CD4-positive, alpha-beta T cell treated with Interleukin-21 for 1 hour (primary cell): ENCODE measurements around the gene TSPAN10.
A peak's percentile ranks its signal among the peaks of the same experiment; 100 is the strongest.
"Not testable (repeated sequence)": the region's sequence is repeated elsewhere in the genome, so short reads cannot be mapped to it uniquely, and the experiment has no call there.

Experiments
- DNase-seq: peaks from one replicate; pipeline ENCODE4 v3.0.0-alpha.2; 2020

The TSPAN10 gene

GRCh38 chr17:81636505-81637288, at the start of gene TSPAN10, which contains the start of gene NPLOC4:
TSPAN10 (plus strand) TSS chr17:81637196; CDS start chr17:81642413, 5,217 bp downstream.
NPLOC4 (minus strand) TSS chr17:81637112; CDS start chr17:81636930, 182 bp downstream.
- DNase-seq = peak; percentile 86

DNA sequence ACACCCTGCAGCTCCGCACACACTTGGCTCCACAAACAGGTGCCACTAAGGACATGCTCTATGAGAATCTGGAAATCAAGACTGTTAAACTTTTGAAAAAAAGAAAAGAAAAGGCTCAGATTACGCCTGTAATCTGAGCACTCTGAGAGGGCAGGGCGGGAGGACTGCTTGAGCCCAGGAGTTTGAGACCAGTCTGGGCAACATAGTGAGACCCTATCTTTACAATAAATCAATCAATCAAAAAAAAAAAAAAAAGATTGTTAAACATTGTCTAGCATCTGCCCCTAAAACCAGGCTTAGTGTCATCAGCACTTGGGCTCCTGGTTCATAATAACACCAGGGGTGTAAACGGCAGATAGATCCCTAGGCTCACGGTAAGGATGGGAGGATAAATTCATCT, 47.4 kb upstream of the TSPAN10 start:
- no peak for DNase-seq

DNA sequence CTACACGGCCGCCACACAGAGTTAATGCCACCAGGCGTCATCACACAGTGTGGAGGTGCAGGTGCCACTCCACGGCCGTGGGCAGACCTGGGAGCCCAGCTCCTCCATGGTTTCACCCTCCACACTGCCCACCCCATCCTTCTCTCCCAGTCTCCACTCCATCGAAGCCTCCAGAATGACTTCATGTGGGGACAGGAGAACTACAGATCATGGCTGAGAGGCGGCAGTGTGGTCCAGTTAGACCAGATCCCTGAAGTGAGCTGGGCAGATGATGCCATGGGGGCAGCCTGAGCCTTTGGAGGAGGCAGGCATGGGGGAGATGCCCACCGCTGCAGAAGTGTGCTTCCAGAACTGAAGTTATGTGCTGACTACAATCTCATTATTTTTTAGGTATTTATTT, 46.9 kb upstream of the TSPAN10 start:
- no peak for DNase-seq

DNA sequence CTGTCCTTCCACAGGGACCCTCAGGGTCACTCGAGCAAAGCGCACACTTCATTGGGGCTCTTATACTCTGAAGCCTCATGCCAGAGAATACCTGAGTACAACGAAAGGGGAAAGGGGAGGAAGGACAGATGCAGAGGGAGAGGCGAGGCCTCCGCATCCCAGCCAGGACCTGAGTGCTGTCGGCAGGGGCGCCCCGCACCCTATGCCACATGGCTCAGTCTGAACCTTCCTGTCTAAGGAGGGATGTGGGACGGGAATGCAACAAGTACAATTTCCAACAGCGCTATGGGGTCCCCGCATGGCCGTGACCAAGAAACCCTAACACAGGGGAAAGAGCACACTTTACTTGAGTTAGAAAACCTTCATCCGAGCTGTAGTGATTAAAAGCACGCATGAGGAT, 45.0 kb upstream of the TSPAN10 start:
- no peak for DNase-seq

GRCh38 chr17:81593105-81593871, 43.7 kb upstream of the TSPAN10 start:
- no peak for DNase-seq

DNA sequence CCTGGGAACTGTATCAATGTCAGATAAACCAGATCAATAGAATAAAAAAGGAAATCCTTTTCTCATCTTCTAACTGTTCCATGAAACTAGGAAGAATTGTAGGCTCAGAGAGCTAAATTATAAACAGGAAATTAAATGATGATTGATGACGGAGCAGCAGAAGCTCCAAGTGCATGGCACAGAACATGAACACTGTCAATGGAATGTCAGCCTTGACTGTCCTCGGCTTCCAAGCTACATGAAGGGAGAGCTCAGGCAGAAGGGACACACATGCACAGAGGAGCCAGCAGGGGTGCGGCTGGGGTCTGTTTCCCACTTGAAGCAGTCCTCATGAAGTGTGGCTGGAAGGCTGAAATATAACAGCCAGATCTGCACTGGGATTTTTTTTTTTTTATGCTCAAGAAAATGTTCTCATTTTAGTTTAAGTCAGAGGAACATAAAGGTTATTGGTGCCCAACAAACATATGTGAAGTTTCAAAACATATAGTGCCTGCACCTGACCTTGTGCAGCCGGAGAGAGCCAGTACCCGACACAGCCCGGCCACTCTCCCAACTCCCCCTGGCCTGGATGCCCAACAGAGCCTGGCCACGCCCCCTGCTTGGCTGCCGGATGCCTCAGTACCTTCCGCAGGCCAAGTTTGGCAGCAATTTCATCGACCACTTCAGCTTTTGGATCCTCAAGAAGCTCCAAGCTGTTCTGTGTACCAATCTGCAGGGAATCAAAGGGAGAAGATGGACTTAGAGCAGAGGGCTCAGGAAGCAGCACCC, 37.1 kb upstream of the TSPAN10 start:
- no peak for DNase-seq

GRCh38 chr17:81601525-81602120, 35.4 kb upstream of the TSPAN10 start:
- DNase-seq = peak; percentile 77

DNA sequence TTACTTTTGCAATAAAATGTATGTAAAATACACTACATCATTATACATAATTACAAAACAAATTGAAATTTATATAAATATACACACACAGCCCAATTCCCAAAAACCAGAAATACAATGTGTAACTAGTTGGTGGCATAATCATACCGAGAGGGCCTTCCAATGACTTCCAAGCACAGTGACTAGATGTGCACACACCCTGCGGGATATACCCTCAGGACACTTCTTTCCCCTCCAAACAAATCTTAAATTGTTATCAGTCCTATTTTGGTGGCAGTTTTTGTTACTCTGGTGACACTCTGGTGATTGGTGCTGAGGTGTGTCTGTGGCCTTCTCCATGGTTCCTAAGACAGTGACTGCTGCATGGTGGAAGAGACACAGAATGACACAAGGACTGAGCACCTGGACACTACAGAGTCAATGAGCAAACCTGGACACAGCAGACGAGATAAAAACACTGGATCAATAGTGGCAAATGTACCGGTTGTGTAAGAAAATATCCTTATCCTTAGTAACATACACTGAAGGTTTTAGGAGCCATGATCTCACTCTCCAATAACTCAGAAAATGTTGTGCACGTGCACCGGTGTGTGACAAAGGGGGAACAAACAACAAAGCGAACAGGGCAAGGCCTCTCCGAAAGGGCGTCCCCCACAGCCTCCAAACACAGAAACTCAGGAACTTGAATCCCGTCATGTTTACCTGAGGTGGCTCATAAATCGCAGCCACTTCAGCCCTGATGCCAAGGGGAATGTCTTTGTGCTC, 33.0 kb upstream of the TSPAN10 start:
- DNase-seq = no peak

DNA sequence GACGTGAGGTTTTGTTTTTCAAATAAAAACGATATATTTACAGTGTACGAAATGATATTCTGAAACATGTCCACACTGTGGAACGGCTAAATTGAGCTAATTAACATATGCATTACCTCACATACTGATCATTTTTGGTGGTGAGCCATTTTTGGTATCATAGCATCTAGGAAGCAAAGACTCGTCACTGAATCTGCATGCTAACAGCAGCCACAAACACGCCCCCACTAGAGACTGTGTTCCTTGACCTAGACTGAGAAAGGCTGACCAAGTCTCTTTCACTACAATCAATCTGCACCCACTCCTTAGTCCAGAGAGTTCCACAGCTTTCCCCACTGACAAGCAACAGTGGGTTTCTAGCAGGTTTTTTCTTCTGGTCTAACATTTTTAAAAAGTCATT, 29.6 kb upstream of the TSPAN10 start:
- no peak for DNase-seq

GRCh38 chr17:81608082-81608481, 28.9 kb upstream of the TSPAN10 start:
- no peak for DNase-seq

DNA sequence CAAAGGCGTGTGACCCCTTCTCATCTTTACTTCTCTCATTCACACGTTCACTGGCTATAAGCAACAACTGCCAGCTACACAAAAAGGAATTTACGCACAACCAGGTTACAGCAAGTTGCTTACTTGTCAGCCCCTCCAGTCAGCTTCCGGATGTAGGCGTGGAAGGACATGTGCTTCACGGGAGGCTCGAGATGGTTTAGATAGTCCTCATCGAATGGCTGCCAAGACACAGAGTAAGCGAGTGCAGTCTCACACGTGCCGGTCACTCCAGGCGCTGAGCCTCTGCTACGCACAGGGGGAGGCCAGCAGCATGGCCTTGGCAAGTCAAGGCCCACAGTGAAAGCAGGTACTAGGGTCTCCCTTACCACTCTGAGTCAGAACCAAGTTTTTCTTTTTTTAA, 28.4 kb upstream of the TSPAN10 start:
- DNase-seq = no peak

- no peak for DNase-seq
Measured at GRCh38 chr17:81609541-81610311, 27.3 kb upstream of the TSPAN10 start.

DNA sequence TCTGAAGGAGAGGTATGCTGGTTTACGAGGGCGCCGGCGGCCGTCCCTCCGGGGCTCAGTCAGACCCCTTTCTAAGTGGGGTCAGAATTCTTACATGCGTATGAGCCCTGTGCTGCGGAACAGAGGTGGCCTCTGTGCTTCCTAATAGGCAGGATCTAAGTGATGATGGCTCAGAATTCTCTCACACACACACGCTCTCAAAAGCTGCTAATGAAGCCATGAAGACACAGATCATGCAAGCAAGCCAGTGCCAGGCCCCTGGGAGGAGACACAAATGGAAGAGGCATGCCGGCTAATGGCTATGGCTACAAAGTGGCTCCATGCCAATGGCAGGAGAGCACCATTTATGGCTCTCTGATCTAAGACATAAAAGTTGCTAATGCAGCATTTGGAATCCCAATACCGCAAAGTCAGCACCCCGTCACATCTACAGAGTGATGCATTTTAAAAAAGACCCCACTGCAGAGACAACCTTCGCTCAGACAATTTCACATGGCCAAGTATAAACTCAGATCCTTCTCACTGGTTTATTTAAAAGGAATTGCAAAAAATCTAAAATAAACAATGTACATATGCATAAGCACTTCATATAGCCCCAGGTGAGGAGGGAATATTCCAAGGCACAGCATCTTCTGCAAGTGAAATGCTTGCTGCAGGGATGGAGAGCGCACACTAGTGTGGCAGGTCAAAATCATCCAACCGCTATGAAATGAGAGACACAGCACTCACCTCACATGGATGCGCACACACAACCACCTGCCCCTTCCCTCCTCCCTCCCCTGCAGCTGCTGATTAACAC, 24.6 kb upstream of the TSPAN10 start:
- DNase-seq = no peak

DNA sequence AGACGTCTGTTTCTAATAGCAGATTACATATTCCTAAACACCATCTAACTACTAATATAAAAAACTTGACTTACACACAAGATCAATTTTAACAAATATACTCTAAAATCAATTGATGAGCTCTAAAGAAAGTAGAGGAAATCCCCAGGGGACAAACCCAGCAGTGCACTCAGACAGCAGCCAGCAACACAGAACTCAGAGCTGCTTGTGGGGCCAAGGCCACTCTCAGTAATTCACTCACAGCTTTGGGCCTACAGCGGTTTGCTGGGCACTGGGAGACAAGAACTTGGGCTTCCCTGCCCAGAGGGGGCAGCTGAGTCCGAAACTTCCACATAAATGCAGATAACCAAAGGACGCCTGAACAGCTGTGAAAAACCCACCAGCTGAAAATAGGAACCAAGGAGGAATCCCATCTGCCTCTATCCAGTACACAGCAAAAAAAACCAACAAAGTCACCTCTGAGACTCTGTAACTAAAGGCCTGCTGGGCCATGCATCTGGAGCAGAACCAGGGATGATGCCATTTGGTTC, 21.5 kb upstream of the TSPAN10 start:
- no peak for DNase-seq

DNA sequence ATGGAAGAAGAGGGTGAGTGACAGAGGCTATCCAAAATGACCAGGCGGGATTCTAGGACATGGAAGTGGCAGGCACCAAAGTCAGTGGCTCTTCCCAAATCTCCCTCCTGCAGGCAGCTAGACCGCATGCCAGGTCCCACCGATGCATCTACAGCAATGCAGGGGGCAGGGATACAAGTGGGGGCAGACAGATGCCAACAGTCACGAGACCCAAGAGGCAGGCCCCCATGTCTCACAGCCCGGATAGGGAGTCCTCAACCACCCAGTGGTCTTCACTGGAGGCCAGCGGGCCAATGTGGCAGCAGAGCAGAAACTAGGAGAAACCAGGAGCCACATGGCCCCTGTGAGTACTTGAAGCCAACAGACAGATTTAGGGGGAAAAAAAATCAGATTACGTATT, 20.1 kb upstream of the TSPAN10 start:
- DNase-seq = no peak

DNA sequence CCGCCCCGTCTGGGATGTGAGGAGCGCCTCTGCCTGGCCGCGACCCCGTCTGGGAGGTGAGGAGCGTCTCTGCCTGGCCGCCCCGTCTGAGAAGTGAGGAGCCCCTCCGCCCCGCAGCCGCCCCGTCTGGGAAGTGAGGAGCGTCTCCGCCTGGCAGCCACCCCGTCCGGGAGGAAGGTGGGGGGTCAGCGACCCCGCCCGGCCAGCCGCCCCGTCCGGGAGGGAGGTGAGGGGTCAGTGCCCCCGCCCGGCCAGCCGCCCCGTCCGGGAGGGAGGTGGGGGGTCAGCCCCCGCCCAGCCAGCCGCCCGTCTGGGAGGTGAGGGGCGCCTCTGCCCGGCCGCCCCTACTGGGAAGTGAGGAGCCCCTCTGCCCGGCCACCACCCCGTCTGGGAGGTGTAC, 18.7 kb upstream of the TSPAN10 start:
- not testable (repeated sequence) for DNase-seq

GRCh38 chr17:81621494-81622130, 15.4 kb upstream of the TSPAN10 start:
- no peak for DNase-seq

DNA sequence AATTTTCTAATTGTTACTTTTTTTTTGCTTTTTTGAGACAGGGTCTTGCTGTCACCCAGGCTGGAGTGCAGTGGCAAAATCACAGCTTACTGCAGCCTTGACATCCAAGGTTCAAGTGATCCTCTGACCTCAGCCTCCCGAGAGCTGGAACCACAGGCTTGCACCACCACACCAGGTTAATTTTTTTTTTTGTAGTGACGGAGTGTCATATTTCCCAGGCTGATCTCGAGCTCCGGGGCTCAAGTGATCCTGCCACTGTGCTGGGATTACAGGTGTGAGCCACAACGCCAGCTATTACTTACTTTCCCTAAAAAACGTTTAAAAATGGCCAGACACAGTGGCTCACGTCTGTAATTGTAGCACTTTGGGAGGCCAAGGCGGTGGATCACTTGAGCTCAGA, 6.7 kb upstream of the TSPAN10 start:
- no peak for DNase-seq

GRCh38 chr17:81631482-81631881, 5.5 kb upstream of the TSPAN10 start:
- DNase-seq = no peak

- no peak for DNase-seq
Measured at GRCh38 chr17:81635431-81635830, 1.6 kb upstream of the TSPAN10 start.
